Measurements from ENCODE around the gene USP38.
"Not testable (repeated sequence)": the region's sequence is repeated elsewhere in the genome, so short reads cannot be mapped to it uniquely, and the experiment has no call there.

Gene USP38

DNA sequence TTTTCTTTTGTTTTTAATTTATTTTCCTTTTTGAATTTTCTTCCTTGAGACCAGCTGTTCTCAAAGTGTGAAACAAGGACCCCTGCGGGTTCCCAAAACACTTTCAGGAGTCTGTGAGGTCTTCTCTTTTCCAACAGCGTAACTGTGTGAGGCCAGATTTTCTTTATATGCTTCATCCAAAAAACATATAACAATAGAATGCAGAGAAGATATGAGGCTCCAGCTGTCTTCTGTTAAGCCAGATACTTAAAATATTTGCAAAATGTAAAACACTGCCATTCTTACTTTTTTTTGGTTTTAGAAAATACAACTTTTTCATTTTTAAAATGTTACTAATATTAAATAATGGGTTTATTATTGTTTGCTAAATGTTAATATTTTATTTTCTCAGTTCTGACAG, 27.8 kb downstream of the USP38 start:
- Histone ChIP-seq H3K4me3 (ENCODE audit: low read length) (no peak overlapping the region), H3K36me3 (ENCODE audit: insufficient read depth, low read length) (peaks cover 63% of the 10 kb centered on the region), H3K27me3 (ENCODE audit: insufficient read depth, low read length) (no peaks in the 10 kb centered on the region), H3K27ac (ENCODE audit: low read depth, low read length) (no peak overlapping the region), H3K9me3 (ENCODE audit: insufficient read depth, low read depth, low read length) (no peaks in the 10 kb centered on the region), H3K4me1 (ENCODE audit: insufficient read depth, low read length) (no peaks in the 10 kb centered on the region), H3K9ac (ENCODE audit: low read depth, low read length) (no peak overlapping the region)
- 57% methylated on average over 2 of the region's 2 CpGs for WGBS

GRCh38 chr4:143215873-143216272, 31.2 kb downstream of the USP38 start:
- Histone ChIP-seq H3K9me3 (ENCODE audit: insufficient read depth, low read depth, low read length) (no peaks in the 10 kb centered on the region), H3K4me3 (ENCODE audit: low read length) (no peak overlapping the region), H3K9ac (ENCODE audit: low read depth, low read length) (no peak overlapping the region), H3K4me1 (ENCODE audit: insufficient read depth, low read length) (no peaks in the 10 kb centered on the region), H3K36me3 (ENCODE audit: insufficient read depth, low read length) (peaks cover 62% of the 10 kb centered on the region), H3K27me3 (ENCODE audit: insufficient read depth, low read length) (no peaks in the 10 kb centered on the region), H3K27ac (ENCODE audit: low read depth, low read length) (no peak overlapping the region)
- no CpG with 5 or more reads among the region's 1 CpG for WGBS

DNA sequence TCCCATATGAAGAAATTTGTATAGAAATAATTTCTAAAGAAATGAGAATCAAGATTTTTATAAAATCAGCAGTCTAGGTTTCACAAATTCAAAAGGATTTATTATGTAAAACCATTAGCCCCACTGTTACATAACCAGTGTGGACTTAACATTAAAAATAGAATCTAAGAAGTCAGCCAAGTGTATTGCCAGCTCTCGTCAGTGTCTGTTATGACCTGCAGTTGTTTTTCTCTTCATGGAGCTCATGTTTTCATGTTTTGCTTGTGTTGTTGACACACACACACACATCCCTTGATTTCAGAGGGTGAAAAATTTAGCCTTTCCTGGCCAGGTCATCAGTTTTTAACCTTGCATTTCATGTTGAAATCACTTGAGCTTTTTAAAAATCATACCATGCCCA, 39.5 kb downstream of the USP38 start:
- Histone ChIP-seq H3K36me3 (ENCODE audit: insufficient read depth, low read length) (peaks cover 16% of the 10 kb centered on the region), H3K9me3 (ENCODE audit: insufficient read depth, low read depth, low read length) (no peaks in the 10 kb centered on the region), H3K9ac (ENCODE audit: low read depth, low read length) (no peak overlapping the region), H3K4me3 (ENCODE audit: low read length) (no peak overlapping the region), H3K27ac (ENCODE audit: low read depth, low read length) (no peak overlapping the region), H3K4me1 (ENCODE audit: insufficient read depth, low read length) (no peaks in the 10 kb centered on the region), H3K27me3 (ENCODE audit: insufficient read depth, low read length) (no peaks in the 10 kb centered on the region)
- WGBS, result 100% methylated on average over 1 of the region's 1 CpG

- Histone ChIP-seq H3K9me3 (ENCODE audit: insufficient read depth, low read depth, low read length) (no peaks in the 10 kb centered on the region), H3K4me1 (ENCODE audit: insufficient read depth, low read length) (no peaks in the 10 kb centered on the region), H3K27ac (ENCODE audit: low read depth, low read length) (no peak overlapping the region), H3K36me3 (ENCODE audit: insufficient read depth, low read length) (peaks cover 15% of the 10 kb centered on the region), H3K4me3 (ENCODE audit: low read length) (no peak overlapping the region), H3K9ac (ENCODE audit: low read depth, low read length) (no peak overlapping the region), H3K27me3 (ENCODE audit: insufficient read depth, low read length) (no peaks in the 10 kb centered on the region)
- 89% methylated on average over 6 of the region's 6 CpGs for WGBS
Measured at GRCh38 chr4:143225167-143225566, 40.5 kb downstream of the USP38 start.

DNA sequence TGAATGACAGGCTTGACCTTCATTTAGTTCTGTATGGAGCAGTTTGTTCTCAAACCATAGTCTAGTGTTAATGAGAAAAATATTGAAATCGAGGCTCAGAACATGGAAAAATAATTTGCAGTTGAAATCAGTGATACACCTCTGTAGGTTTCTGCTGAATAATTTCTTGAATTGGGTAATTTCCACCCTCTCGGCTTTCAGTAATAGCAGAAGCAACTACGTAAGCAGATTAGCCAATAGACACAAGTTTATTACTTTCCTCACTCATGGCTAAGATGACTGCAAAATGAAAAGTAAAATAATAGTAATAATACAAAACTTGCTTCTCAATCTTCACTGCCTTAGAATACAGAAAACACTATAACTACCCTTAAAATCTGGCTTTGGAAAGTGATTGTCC, 46.0 kb downstream of the USP38 start:
- Histone ChIP-seq H3K4me3 (ENCODE audit: low read length) (no peak overlapping the region), H3K36me3 (ENCODE audit: insufficient read depth, low read length) (no peaks in the 10 kb centered on the region), H3K9ac (ENCODE audit: low read depth, low read length) (no peak overlapping the region), H3K27me3 (ENCODE audit: insufficient read depth, low read length) (no peaks in the 10 kb centered on the region), H3K27ac (ENCODE audit: low read depth, low read length) (no peak overlapping the region), H3K9me3 (ENCODE audit: insufficient read depth, low read depth, low read length) (no peaks in the 10 kb centered on the region), H3K4me1 (ENCODE audit: insufficient read depth, low read length) (no peaks in the 10 kb centered on the region)
- 89% methylated on average over 2 of the region's 3 CpGs for WGBS

DNA sequence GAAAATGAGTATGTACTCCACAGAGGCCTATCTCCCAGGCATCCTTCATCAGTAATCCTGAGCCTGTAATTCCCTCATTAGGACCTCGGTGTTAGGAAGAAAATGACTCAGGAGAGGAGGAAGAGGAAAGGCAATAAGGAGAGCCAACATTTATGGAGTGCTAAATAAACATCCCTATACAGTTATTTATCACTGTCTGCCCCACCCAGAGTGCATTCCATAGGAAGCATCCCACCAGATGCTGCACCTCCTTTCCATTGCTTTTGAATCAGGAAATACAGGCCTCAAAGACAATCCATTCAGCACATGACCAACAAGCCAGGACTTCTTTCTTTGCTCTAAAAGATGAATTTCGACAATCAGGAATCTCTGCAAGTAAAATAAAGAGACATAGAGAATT, 47.6 kb downstream of the USP38 start:
- Histone ChIP-seq H3K9ac (ENCODE audit: low read depth, low read length) (no peak overlapping the region), H3K27ac (ENCODE audit: low read depth, low read length) (no peak overlapping the region)
- 89% methylated on average over 1 of the region's 2 CpGs for WGBS

DNA sequence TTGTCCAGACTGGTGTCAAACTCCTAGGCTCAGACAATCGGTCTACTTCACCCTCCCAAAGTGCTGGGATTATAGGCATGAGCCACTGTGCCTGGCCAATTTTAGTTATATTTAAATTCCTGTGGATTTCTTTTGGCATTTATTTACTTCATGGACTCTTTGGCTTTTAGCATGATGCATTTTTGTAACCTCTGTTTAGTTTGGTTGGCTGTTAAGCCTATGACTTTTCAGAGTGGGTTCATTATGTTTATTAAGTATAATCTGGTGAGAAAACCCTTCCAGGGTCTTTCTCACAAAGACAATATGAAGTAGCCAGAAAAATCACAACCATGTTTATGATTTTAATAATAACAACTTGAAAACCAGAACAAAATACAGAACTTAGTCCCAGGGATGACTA, 49.4 kb downstream of the USP38 start:
- Histone ChIP-seq H3K4me1 (ENCODE audit: insufficient read depth, low read length) (no peaks in the 10 kb centered on the region), H3K9me3 (ENCODE audit: insufficient read depth, low read depth, low read length) (no peaks in the 10 kb centered on the region), H3K27me3 (ENCODE audit: insufficient read depth, low read length) (no peaks in the 10 kb centered on the region), H3K27ac (ENCODE audit: low read depth, low read length) (no peak overlapping the region), H3K4me3 (ENCODE audit: low read length) (no peak overlapping the region), H3K9ac (ENCODE audit: low read depth, low read length) (no peak overlapping the region), H3K36me3 (ENCODE audit: insufficient read depth, low read length) (no peaks in the 10 kb centered on the region)
- WGBS, result 75% methylated on average over 1 of the region's 1 CpG

More for the DNA sequence above, 47.6 kb downstream of the USP38 start:
- no peaks in the 10 kb centered on the region for H3K36me3 ChIP-seq (ENCODE audit: insufficient read depth, low read length)
- H3K4me1 ChIP-seq (ENCODE audit: insufficient read depth, low read length), result no peaks in the 10 kb centered on the region
- H3K9me3 ChIP-seq (ENCODE audit: insufficient read depth, low read depth, low read length), result no peaks in the 10 kb centered on the region
- H3K4me3 ChIP-seq (ENCODE audit: low read length), result no peak overlapping the region
- no peaks in the 10 kb centered on the region for H3K27me3 ChIP-seq (ENCODE audit: insufficient read depth, low read length)

DNA sequence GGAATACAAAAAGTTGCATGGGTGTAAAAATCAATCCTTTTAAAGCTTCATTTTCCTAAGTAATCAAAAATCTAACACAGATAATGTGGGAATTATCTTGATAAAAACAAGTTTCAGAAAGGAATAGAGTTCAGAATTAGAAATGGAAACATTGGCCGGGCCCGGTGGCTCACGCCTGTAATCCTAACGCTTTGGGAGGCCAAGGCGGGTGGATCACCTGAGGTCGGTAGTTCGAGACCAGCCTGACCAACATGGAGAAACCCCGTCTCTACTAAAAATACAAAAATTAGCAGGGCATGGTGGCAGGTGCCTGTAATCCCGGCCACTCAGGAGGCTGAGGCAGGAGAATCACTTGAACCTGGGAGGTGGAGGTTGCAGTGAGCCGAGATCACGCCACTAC, 52.5 kb downstream of the USP38 start:
- not testable (repeated sequence) for H3K4me3 ChIP-seq (ENCODE audit: low read length); H3K4me1 ChIP-seq (ENCODE audit: insufficient read depth, low read length); H3K9ac ChIP-seq (ENCODE audit: low read depth, low read length); H3K27ac ChIP-seq (ENCODE audit: low read depth, low read length); H3K27me3 ChIP-seq (ENCODE audit: insufficient read depth, low read length); H3K36me3 ChIP-seq (ENCODE audit: insufficient read depth, low read length)
- peaks cover 11% of the 10 kb centered on the region; the same call in 1 of the 2 replicates for H3K9me3 ChIP-seq (ENCODE audit: insufficient read depth, low read depth, low read length)
- WGBS, result 95% methylated on average over 11 of the region's 11 CpGs

DNA sequence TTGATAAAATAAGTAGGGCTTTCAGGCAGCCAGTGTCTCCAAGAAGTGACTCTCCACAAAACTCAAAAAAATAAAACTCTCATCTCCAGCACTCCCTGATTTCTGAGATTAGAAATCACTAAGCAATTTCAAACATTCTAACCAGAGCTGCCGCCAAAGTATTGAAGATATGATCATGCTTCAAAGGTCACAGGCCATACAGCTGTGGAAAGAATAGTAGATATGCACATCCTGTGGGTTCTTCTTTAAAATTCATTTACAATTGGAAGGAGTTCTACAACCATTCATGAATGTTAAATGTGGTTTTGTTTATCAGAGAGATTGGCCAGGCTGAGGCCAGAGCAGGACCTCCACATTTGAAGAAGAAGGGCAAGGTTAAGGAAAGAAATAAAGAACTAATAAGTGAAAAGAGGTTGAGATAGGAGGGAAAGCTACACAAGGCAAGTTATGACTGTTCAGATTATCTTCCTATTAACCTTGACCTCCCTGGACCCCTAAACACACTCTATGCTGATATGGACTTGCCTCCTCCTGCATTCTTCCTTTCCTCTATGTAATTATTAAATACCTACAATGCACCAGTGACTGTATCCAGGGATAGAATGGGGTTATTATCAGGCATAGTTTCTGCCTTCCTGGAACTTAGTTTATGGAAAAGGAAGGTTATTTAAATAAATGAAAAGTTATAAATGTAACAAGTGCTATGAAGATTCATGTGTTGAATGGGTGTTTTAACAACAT, 56.4 kb downstream of the USP38 start:
- WGBS, result 100% methylated on average over 1 of the region's 1 CpG
- no peak overlapping the region for H3K27ac ChIP-seq (ENCODE audit: low read depth, low read length)
- no peak overlapping the region for H3K9ac ChIP-seq (ENCODE audit: low read depth, low read length)
- H3K36me3 ChIP-seq (ENCODE audit: insufficient read depth, low read length), result no peaks in the 10 kb centered on the region
- no peaks in the 10 kb centered on the region for H3K27me3 ChIP-seq (ENCODE audit: insufficient read depth, low read length)
- no peak overlapping the region for H3K4me3 ChIP-seq (ENCODE audit: low read length)
- H3K9me3 ChIP-seq (ENCODE audit: insufficient read depth, low read depth, low read length), result peaks cover 13% of the 10 kb centered on the region; the same call in 1 of the 2 replicates
- H3K4me1 ChIP-seq (ENCODE audit: insufficient read depth, low read length), result peaks cover 5% of the 10 kb centered on the region; the same call in 1 of the 2 replicates

- H3K27ac ChIP-seq (ENCODE audit: low read depth, low read length), result no peak overlapping the region
- WGBS, result 100% methylated on average over 1 of the region's 1 CpG
- no peaks in the 10 kb centered on the region for H3K36me3 ChIP-seq (ENCODE audit: insufficient read depth, low read length)
- no peak overlapping the region for H3K4me3 ChIP-seq (ENCODE audit: low read length)
- no peak overlapping the region for H3K9ac ChIP-seq (ENCODE audit: low read depth, low read length)
- peaks cover 13% of the 10 kb centered on the region; the same call in 1 of the 2 replicates for H3K9me3 ChIP-seq (ENCODE audit: insufficient read depth, low read depth, low read length)
- H3K4me1 ChIP-seq (ENCODE audit: insufficient read depth, low read length), result peaks cover 5% of the 10 kb centered on the region; the same call in 1 of the 2 replicates
- H3K27me3 ChIP-seq (ENCODE audit: insufficient read depth, low read length), result no peaks in the 10 kb centered on the region
Measured at GRCh38 chr4:143241892-143242291, 57.2 kb downstream of the USP38 start.

DNA sequence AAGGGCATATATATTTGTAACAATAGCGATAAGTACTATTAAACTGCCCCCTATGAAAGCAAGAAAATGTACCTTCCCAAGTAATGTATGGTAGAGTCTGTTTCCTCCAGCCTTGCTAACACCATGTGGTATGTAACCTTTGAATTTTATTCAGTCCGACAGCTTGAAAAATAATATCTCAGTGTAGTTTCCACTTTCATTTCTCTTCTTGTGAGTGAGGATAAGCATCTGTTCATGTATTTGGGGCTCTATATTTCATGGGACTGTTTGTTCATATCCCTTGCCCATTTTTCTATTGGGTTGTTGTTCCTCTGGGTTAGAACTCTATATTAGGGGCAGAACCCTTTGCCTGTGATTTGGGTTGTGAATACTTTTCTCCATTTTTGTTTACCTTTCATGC, 58.3 kb downstream of the USP38 start:
- Histone ChIP-seq H3K36me3 (ENCODE audit: insufficient read depth, low read length) (no peaks in the 10 kb centered on the region), H3K27me3 (ENCODE audit: insufficient read depth, low read length) (no peaks in the 10 kb centered on the region), H3K4me1 (ENCODE audit: insufficient read depth, low read length) (peaks cover 5% of the 10 kb centered on the region; the same call in 1 of the 2 replicates), H3K27ac (ENCODE audit: low read depth, low read length) (no peak overlapping the region), H3K9me3 (ENCODE audit: insufficient read depth, low read depth, low read length) (peaks cover 13% of the 10 kb centered on the region; the same call in 1 of the 2 replicates), H3K9ac (ENCODE audit: low read depth, low read length) (no peak overlapping the region), H3K4me3 (ENCODE audit: low read length) (no peak overlapping the region)
- 100% methylated on average over 2 of the region's 2 CpGs for WGBS

Data from HUES64 (cell line).